Activated naive CD4-positive, alpha-beta T cell treated with anti-CD3 and anti-CD28 coated beads for 36 hours (primary cell): ENCODE data around the gene DCAF6. TPM values are rescaled to one million over a fixed set of nuclear protein-coding genes. Genes with fewer than 3 reads are reported as not detected.
A peak's percentile ranks its signal among the peaks of the same experiment; 100 is the strongest.
"Not testable (repeated sequence)": the region's sequence is repeated elsewhere in the genome, so short reads cannot be mapped to it uniquely, and the experiment has no call there.

ENCODE experiments used
- CTCF ChIA-PET: fragments of 350-600 bp; sonication (Branson Sonifier 250); formaldehyde crosslinking; loops from one replicate; lab custom pipeline; 2021; ENCODE audit warnings: antibody characterized with exemption; lab: Charles Lee
- DNase-seq: peaks from one replicate; pipeline ENCODE4 v3.0.0-alpha.2; 2020
- H3K27ac Mint-ChIP-seq: one replicate; pipeline ENCODE4 v1.8.0; 2021; ENCODE audit warnings: mild to moderate bottlenecking, mixed read lengths
- H3K27me3 Mint-ChIP-seq: one replicate; pipeline ENCODE4 v1.8.0; 2021; ENCODE audit warnings: low read depth, mixed read lengths
- H3K36me3 Mint-ChIP-seq: one replicate; pipeline ENCODE4 v1.8.0; 2021; ENCODE audit warnings: low read depth, mixed read lengths
- H3K4me1 Mint-ChIP-seq: one replicate; pipeline ENCODE4 v1.8.0; 2021; ENCODE audit warnings: low read depth, mixed read lengths
- H3K4me3 Mint-ChIP-seq: one replicate; pipeline ENCODE4 v1.8.0; 2021; ENCODE audit warnings: mild to moderate bottlenecking, moderate library complexity, mixed read lengths
- H3K9me3 Mint-ChIP-seq: one replicate; pipeline ENCODE4 v1.8.0; 2021; ENCODE audit warnings: mixed read lengths
- intact Hi-C: fragments of 100-400 bp; cut with micrococcal nuclease; formaldehyde crosslinking; loops from one replicate; pipeline ENCODE4 v1.15.1; 2023
- total RNA-seq, 2 experiments: library from RNA; stranded (reverse); gene quantifications; one replicate each; pipeline ENCODE4 v1.2.3, GENCODE V29; 2021

The DCAF6 gene, protein sequence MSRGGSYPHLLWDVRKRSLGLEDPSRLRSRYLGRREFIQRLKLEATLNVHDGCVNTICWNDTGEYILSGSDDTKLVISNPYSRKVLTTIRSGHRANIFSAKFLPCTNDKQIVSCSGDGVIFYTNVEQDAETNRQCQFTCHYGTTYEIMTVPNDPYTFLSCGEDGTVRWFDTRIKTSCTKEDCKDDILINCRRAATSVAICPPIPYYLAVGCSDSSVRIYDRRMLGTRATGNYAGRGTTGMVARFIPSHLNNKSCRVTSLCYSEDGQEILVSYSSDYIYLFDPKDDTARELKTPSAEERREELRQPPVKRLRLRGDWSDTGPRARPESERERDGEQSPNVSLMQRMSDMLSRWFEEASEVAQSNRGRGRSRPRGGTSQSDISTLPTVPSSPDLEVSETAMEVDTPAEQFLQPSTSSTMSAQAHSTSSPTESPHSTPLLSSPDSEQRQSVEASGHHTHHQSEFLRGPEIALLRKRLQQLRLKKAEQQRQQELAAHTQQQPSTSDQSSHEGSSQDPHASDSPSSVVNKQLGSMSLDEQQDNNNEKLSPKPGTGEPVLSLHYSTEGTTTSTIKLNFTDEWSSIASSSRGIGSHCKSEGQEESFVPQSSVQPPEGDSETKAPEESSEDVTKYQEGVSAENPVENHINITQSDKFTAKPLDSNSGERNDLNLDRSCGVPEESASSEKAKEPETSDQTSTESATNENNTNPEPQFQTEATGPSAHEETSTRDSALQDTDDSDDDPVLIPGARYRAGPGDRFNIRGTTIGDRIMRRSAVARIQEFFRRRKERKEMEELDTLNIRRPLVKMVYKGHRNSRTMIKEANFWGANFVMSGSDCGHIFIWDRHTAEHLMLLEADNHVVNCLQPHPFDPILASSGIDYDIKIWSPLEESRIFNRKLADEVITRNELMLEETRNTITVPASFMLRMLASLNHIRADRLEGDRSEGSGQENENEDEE
- total RNA-seq: 10 to 100 TPM; 15.4 to 15.9 TPM

DNA sequence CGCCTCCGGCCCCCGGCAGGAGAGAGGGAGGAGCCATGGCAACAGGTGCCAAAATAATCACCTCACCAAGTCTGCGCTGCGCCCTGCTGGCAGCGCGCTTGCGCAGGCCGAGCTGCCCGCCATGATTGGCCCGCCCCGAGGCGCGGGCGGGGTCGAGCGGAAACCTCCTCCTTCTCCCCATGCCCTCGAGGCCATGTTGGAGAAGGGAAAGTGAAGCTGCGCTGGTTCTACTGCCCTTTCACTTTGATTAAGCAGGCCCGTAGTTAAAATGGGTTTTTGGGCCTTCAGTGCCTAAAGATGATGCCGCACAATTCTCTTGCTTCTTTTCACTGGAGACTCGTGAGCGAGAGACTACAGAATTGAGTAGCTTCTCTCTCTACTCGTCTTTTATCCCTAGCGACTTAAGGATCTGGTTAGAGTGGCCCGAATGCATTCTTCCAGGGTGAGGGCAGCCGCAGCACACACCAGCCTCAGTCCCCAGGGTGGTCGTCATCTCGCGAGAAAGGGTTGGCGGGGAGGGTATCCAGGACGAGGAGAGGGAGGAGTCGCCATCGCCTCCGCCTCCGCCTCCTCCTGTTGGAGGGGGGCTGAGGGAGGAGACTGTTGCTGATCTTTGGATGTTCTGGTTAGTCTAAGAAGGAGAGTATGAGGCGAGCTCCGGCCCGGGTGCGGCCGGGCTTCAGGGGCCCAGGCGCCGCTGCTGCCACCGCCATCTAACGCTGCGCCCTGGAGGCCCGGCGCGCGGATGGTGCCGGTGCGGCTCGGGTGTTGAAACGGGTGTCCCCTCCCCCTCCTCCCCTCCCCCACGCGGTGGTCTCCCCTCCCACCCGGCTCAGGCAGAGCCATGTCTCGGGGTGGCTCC is at the start of gene DCAF6:
Gene DCAF6 (plus strand): TSS at position 616 of the 862 bp plus-strand sequence. CDS start 229 bp downstream, at position 845.
- Mint-ChIP-seq H3K4me3 (peak within 1 kb of the TSS; percentile 85), H3K4me1 (peaks cover 32% of the 10 kb centered on the region), H3K9me3 (no peaks in the 10 kb centered on the region), H3K27me3 (no peaks in the 10 kb centered on the region), H3K27ac (peak within 1 kb of the TSS; percentile 100), H3K36me3 (peaks cover 1% of the 10 kb centered on the region)
- DNase-seq: peak; percentile 97
- intact Hi-C loops: loop anchor here (1.0 to 10.0 kb wide), 13 partner anchors 133 to 1959 kb away; partner anchors contain the start of genes CD247, CREG1, POU2F1 and RCSD1
- CTCF ChIA-PET: interaction anchor here (0.7 to 1.3 kb wide), 4 partner anchors 9 to 223 kb away, joined by 3 to 8 read pairs (median 4); no protein-coding TSS in a partner anchor

DNA sequence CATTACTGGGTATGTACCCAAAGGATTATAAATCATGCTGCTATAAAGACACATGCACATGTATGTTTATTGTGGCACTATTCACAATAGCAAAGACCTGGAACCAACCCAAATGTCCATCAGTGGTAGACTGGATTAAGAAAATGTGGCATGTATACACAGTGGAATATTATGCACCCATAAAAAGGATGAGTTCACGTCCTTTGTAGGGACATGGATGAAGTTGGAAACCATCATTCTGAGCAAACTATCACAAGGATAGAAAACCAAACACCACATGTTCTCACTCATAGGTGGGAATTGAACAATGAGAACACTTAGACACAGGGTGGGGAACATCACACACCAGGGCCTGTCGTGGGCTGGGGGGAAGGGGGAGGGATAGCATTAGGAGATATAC is 49.3 kb upstream of the DCAF6 start:
- H3K27me3 Mint-ChIP-seq, intact Hi-C loops, H3K27ac Mint-ChIP-seq, H3K9me3 Mint-ChIP-seq, H3K4me3 Mint-ChIP-seq, CTCF ChIA-PET, DNase-seq, H3K4me1 Mint-ChIP-seq, H3K36me3 Mint-ChIP-seq: not testable (repeated sequence)

DNA sequence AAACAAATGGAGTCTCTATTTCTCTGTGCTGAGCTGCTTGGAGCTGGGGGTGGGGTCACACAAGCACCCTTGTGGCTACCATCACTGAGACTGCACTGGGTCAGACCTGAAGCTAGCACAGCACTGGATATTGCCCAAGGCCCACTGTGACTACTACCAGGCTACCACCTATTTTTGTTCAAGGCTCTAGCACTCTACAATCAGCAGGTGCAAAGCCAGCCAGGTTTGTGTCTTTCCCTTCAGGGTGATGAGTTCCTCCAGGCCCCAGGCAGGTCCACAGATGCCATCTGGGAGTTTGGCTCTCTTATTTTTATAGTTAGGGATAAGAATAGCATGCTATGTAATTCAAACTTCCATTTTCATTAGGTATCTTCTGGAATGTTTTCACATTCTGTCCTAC is 46.1 kb upstream of the DCAF6 start:
- Mint-ChIP-seq H3K36me3 (no peaks in the 10 kb centered on the region), H3K9me3 (peaks cover 2% of the 10 kb centered on the region), H3K4me1 (no peaks in the 10 kb centered on the region), H3K27me3 (no peaks in the 10 kb centered on the region), H3K4me3 (no peak overlapping the region), H3K27ac (peak overlapping the region; percentile 43)
- intact Hi-C loops: no loop called here
- CTCF ChIA-PET: interaction anchor here (0.7 to 1.2 kb wide), 2 partner anchors 40 to 132 kb away, joined by 3 read pairs; no protein-coding TSS in a partner anchor
- no peak for DNase-seq

DNA sequence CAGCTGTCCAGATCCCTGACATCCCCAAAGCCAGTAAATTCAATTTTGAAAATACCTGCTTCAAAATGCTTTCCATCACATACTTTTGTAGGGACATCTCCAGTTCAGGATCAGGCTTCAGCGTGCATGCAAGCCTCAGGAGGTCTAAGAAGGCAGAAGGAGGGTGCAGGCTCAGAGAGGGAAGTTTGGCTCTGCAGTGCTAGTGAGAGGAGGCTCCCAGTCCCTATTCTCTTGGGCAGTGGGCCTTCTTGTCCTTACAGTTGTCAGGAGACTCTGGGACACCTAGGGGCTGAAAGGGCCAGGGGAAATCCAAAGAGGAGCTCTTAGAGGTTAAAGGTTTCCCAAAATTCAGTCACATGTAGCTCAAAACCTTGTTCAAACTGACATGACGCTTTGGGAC is 42.7 kb upstream of the DCAF6 start:
- Mint-ChIP-seq H3K27me3 (no peaks in the 10 kb centered on the region), H3K9me3 (no peaks in the 10 kb centered on the region), H3K4me1 (no peaks in the 10 kb centered on the region), H3K27ac (no peak overlapping the region), H3K36me3 (no peaks in the 10 kb centered on the region), H3K4me3 (no peak overlapping the region)
- intact Hi-C loops: no loop called here
- no peak for DNase-seq
- CTCF ChIA-PET: interaction anchor here (2.9 kb wide), 1 partner anchor 189 kb away, joined by 7 read pairs; no protein-coding TSS in a partner anchor

DNA sequence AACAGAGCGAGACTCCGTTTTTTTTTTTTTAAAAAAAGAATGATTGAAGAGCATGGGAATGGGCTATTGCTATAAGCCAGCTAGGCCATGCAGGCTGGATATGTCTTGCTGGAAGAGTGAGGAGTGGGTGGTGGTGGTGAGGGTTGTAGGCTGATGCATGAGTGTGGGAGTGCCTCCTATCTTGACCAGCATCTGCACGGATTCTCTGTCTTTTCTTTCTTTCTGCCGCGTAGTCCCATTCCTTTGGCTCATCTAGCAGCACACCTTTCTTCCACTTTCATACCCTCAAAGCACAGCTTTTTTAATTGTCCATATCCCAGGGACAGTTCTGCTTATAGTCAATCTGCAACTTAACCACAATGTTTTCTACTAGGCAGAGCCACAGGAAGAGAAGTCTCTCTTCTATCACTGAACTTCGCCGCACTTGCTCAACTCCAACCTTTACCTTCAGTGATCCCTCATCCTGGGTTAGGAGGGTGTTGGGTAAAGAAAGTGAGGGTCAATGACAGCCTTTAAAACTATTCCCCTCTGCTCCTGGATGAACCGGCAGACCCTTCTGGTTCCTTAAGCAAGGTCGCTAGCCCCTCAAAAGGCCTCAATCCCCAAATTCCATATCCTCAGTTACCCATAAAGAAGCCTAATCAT is 37.8 kb upstream of the DCAF6 start:
- CTCF ChIA-PET: no interaction called here
- H3K4me1 Mint-ChIP-seq: no peaks in the 10 kb centered on the region

DNA sequence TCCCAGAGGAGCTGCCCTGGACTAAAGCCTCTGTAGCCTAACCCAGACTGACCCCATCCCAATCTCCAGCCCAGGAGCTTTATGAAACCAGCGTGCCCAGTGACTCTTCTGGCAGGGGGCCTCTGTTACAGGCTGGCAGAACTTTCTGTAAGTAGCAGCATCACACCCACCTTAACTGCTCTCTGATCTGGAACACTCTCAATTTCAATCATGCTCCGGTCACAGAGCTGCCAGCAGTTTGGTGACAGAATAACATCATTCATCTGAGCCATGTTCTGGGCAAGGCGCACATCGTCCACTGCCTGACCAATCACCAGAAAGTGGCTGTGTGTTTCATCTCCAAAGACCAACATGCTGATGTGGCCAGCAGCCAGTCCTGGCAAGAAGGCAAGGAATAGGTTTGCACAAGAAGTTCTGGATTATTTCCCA is 37.2 kb upstream of the DCAF6 start:
- Mint-ChIP-seq H3K9me3 (no peaks in the 10 kb centered on the region), H3K36me3 (no peaks in the 10 kb centered on the region), H3K4me3 (no peak overlapping the region), H3K27me3 (no peaks in the 10 kb centered on the region), H3K27ac (no peak overlapping the region), H3K4me1 (no peaks in the 10 kb centered on the region)
- CTCF ChIA-PET: no interaction called here
- intact Hi-C loops: no loop called here
- DNase-seq: no peak

More for the DNA sequence above, 37.8 kb upstream of the DCAF6 start:
- Mint-ChIP-seq H3K36me3 (no peaks in the 10 kb centered on the region), H3K4me3 (no peak overlapping the region), H3K27ac (no peak overlapping the region), H3K9me3 (no peaks in the 10 kb centered on the region), H3K27me3 (no peaks in the 10 kb centered on the region)
- DNase-seq: no peak
- intact Hi-C loops: no loop called here

DNA sequence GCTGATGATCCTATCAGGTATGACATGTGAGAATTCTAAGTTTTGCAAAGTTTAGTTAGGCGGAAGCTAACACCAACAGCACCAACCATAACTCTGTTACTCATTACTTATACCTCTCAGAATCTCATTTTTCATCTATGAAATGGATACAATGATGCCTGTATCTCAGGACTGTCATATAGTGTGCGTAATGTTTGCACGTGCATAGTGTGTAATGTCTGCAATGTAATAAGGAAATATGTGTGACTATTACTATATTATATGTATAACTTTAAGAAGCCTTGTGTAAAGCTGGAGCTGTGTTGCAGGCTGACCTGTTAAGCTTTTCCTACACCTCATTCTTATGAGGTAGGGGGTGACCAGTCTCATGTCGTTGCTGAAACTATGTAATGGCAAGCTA is 35.6 kb upstream of the DCAF6 start:
- Mint-ChIP-seq H3K27me3 (no peaks in the 10 kb centered on the region), H3K27ac (no peak overlapping the region), H3K4me1 (no peaks in the 10 kb centered on the region), H3K4me3 (no peak overlapping the region), H3K9me3 (no peaks in the 10 kb centered on the region), H3K36me3 (no peaks in the 10 kb centered on the region)
- no peak for DNase-seq
- CTCF ChIA-PET: no interaction called here
- intact Hi-C loops: no loop called here

DNA sequence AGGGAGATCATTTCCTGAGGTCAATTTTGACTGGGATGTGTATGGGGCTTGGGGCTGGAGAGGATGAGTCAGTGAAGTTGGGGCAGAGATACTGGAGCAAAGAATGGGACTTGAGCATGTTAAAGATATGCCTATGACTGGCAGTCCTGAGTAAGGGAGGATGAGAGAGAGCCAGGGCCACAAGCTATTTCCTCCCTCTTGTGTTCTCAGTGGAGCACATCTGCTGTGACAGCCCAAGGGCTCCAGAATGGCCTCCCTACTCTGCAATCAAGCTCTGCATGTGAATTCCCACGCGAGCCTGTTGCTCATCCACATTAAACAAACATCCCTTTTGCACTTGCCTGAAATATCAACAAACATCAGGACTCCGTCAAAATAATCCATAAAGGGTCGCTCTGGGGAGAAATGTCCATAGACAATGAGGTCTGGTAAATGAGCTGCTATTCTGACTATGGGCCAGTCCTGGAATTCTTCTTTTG is 31.8 kb upstream of the DCAF6 start:
- no peak overlapping the region for H3K27ac Mint-ChIP-seq
- CTCF ChIA-PET: no interaction called here
- no peaks in the 10 kb centered on the region for H3K9me3 Mint-ChIP-seq
- no peaks in the 10 kb centered on the region for H3K36me3 Mint-ChIP-seq
- no peak for DNase-seq
- H3K27me3 Mint-ChIP-seq: no peaks in the 10 kb centered on the region
- H3K4me3 Mint-ChIP-seq: no peak overlapping the region
- no peaks in the 10 kb centered on the region for H3K4me1 Mint-ChIP-seq
- intact Hi-C loops: no loop called here

DNA sequence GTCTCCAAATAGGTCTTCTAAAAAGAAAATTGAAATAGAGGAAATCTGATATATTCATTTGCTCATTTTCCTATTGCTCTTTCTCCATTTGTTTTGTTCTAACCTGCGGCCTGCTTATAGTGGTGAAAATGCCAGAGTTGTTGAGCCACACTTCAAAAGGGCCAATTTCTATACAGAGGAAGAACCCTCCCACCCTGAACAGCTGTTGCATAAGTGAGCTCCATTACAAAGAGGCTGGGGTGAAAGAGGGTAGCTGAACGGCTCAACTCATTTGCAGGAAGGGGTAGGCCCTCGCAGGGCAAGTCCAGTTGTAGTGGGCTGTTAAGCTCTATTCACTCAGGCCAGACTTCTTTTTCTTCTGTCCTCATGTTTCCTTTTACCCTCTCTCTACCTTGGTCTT is 31.3 kb upstream of the DCAF6 start:
- H3K27ac Mint-ChIP-seq: no peak overlapping the region
- no peak overlapping the region for H3K4me3 Mint-ChIP-seq
- H3K27me3 Mint-ChIP-seq: no peaks in the 10 kb centered on the region
- peaks cover 2% of the 10 kb centered on the region for H3K36me3 Mint-ChIP-seq
- H3K9me3 Mint-ChIP-seq: peaks cover 3% of the 10 kb centered on the region
- intact Hi-C loops: no loop called here
- H3K4me1 Mint-ChIP-seq: no peaks in the 10 kb centered on the region
- DNase-seq: no peak
- CTCF ChIA-PET: no interaction called here

DNA sequence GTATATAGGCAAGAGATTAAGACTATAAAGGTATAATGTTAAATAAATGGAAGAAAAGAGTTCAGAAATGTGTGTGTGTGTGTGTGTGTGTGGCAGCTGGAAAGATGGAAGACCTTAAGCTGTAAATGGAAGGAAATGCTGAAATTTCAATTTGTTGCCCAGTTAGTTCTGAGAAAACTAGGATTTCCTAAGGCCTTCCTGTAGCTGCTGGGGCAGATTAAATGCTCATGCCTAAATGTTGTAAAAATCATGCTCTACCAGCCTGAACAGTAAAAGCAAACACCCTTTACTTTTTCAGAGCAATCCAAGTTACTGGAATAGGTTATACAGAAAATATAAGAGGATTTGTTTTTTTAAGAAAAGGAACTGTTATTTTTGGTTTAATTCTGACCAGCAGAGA is 30.8 kb upstream of the DCAF6 start:
- CTCF ChIA-PET: no interaction called here
- Mint-ChIP-seq H3K9me3 (peaks cover 3% of the 10 kb centered on the region), H3K4me3 (no peak overlapping the region), H3K27me3 (peaks cover 2% of the 10 kb centered on the region), H3K36me3 (peaks cover 2% of the 10 kb centered on the region), H3K4me1 (no peaks in the 10 kb centered on the region), H3K27ac (no peak overlapping the region)
- no peak for DNase-seq
- intact Hi-C loops: no loop called here

DNA sequence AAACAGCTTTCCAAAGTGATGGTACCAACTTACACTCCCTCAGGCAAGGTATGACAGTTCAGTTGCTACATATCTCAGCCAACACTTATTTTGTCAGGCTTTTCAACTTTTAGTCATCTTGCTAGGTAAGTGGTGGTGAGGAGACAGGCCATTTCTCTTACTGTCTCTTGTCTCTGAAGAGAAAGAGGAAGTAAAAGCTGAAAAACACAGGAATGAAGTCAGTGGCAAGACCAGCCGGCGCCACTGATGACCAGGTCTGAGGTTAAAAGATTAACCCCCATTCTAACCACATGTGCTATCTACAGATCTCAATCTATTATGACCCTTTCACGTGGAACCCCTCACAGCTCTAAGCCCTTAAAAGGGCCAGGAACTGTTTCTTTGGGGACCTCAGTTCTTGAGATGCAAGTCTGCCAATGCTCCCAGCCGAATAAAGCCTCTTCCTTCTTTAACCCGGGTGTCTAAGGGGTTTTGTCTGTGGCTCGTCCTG is 26.7 kb upstream of the DCAF6 start:
- peaks cover 4% of the 10 kb centered on the region for H3K27me3 Mint-ChIP-seq
- peaks cover 2% of the 10 kb centered on the region for H3K36me3 Mint-ChIP-seq
- peaks cover 3% of the 10 kb centered on the region for H3K9me3 Mint-ChIP-seq
- intact Hi-C loops: no loop called here
- no peak overlapping the region for H3K27ac Mint-ChIP-seq
- CTCF ChIA-PET: no interaction called here
- H3K4me1 Mint-ChIP-seq: no peaks in the 10 kb centered on the region
- DNase-seq: no peak
- no peak overlapping the region for H3K4me3 Mint-ChIP-seq
